Uterus (tissue), 4 donors: ENCODE results near the gene AMBRA1. TPM values are rescaled to one million over a fixed set of nuclear protein-coding genes. Genes with fewer than 3 reads are reported as not detected.

Experiments
- DNase-seq, 2 donors: peaks; one replicate each; pipeline ENCODE4 v3.0.0-alpha.2; 2019 to 2020
- H3K27ac ChIP-seq, 2 donors: fragments of 200-600 bp; sonication (generic); 1 replicate in 1 of 2; 2 replicates in 1 of 2; pipeline ENCODE4 v1.5.1; 2016 to 2018
- H3K27me3 ChIP-seq, 2 donors: fragments of 200-600 bp; sonication (generic); one replicate each; pipeline ENCODE4 v1.5.1; 2018 to 2019; ENCODE audit warnings: control low read depth in 1 of 2
- H3K36me3 ChIP-seq, 2 donors: fragments of 200-600 bp; sonication (generic); one replicate each; pipeline ENCODE4 v1.5.1; 2019; ENCODE audit warnings: control low read depth in 1 of 2
- H3K4me1 ChIP-seq, 2 donors: fragments of 200-600 bp; sonication (generic); one replicate each; pipeline ENCODE4 v1.5.1; 2018 to 2019; ENCODE audit warnings: control low read depth in 1 of 2
- H3K4me3 ChIP-seq, 2 donors: fragments of 200-600 bp; sonication (generic); 1 replicate in 1 of 2; 2 replicates in 1 of 2; pipeline ENCODE4 v1.5.1; 2018 to 2019; ENCODE audit warnings: mild to moderate bottlenecking in 1 of 2
- H3K9me3 ChIP-seq, 2 donors: fragments of 200-600 bp; sonication (generic); one replicate each; pipeline ENCODE4 v1.5.1; 2019; ENCODE audit warnings: control low read depth in 1 of 2
- CTCF ChIP-seq, 4 experiments: fragments of 200-600 bp in 2 of 4; fragments of 450-650 bp in 2 of 4; sonication (generic) in 2 of 4; IDR thresholded peaks; one replicate each; pipeline ENCODE4 v1.5.1; 2016 to 2019; ENCODE audit warnings: antibody characterized with exemption in 4 of 4, mild to moderate bottlenecking in 2 of 4, moderate library complexity in 1 of 4
- POLR2A ChIP-seq, 2 donors: fragments of 450-650 bp; IDR thresholded peaks; one replicate each; pipeline ENCODE4 v1.6.1; 2016; ENCODE audit warnings: antibody characterized with exemption in 2 of 2, mild to moderate bottlenecking in 1 of 2, moderate library complexity in 1 of 2
- intact Hi-C: fragments of 100-400 bp; cut with DNase I; formaldehyde crosslinking; loops from one replicate; pipeline ENCODE4 v1.15.1; 2023; ENCODE audit warnings: low total_unique reads
- total RNA-seq, 4 donors: library from RNA; depleted of rRNA in 3 of 4; stranded (reverse); fragments of >200 nt in 3 of 4; gene quantifications; one replicate each; pipeline versions ENCODE4 v1.1.0 to v1.2.4, GENCODE V29; 2014 to 2023
- donor health status: DM: yes; HTN: yes; CAD: no.

AMBRA1 gene
- total RNA-seq, 4 donors from 2014 or later = 22.6 to 55.3 (median 41.4) TPM

GRCh38 chr11:46633291-46634217 lies 39.7 kb upstream of the AMBRA1 start:
- H3K9me3 ChIP-seq = no peaks in the 10 kb centered on the region
- H3K4me1 ChIP-seq = no peaks in the 10 kb centered on the region
- intact Hi-C loops = no loop called here
- no peak overlapping the region for H3K27ac ChIP-seq
- H3K27me3 ChIP-seq = no peaks in the 10 kb centered on the region
- TF ChIP-seq POLR2A (IDR thresholded peaks at IDR 0.05) (no peak), CTCF (IDR thresholded peaks at IDR 0.05) (no peak)
- H3K36me3 ChIP-seq = no peaks in the 10 kb centered on the region
- no peak for DNase-seq
- no peak overlapping the region for H3K4me3 ChIP-seq

GRCh38 chr11:46632502-46632901 lies 38.7 kb upstream of the AMBRA1 start:
- Histone ChIP-seq H3K4me3 (no peak overlapping the region), H3K9me3 (no peaks in the 10 kb centered on the region), H3K4me1 (no peaks in the 10 kb centered on the region), H3K27ac (no peak overlapping the region), H3K36me3 (no peaks in the 10 kb centered on the region), H3K27me3 (no peaks in the 10 kb centered on the region)
- TF ChIP-seq POLR2A (IDR thresholded peaks at IDR 0.05) (no peak), CTCF (IDR thresholded peaks at IDR 0.05) (no peak)
- DNase-seq = no peak
- intact Hi-C loops = no loop called here

GRCh38 chr11:46631676-46632075 lies 37.9 kb upstream of the AMBRA1 start:
- H3K4me1 ChIP-seq = no peaks in the 10 kb centered on the region
- H3K27me3 ChIP-seq = no peaks in the 10 kb centered on the region
- no peaks in the 10 kb centered on the region for H3K36me3 ChIP-seq
- H3K27ac ChIP-seq = no peak overlapping the region
- no peak overlapping the region for H3K4me3 ChIP-seq
- intact Hi-C loops = no loop called here
- H3K9me3 ChIP-seq = no peaks in the 10 kb centered on the region
- DNase-seq = no peak
- no peak for TF ChIP-seq CTCF (IDR thresholded peaks at IDR 0.05)
- TF ChIP-seq POLR2A (IDR thresholded peaks at IDR 0.05) = no peak

GRCh38 chr11:46630237-46630636 lies 36.4 kb upstream of the AMBRA1 start:
- no peaks in the 10 kb centered on the region for H3K9me3 ChIP-seq
- no peaks in the 10 kb centered on the region for H3K36me3 ChIP-seq
- H3K4me3 ChIP-seq = no peak overlapping the region
- intact Hi-C loops = no loop called here
- no peak for TF ChIP-seq POLR2A (IDR thresholded peaks at IDR 0.05)
- no peak for TF ChIP-seq CTCF (IDR thresholded peaks at IDR 0.05)
- no peaks in the 10 kb centered on the region for H3K4me1 ChIP-seq
- H3K27ac ChIP-seq = no peak overlapping the region
- no peak for DNase-seq
- H3K27me3 ChIP-seq = no peaks in the 10 kb centered on the region

GRCh38 chr11:46628961-46629360 lies 35.1 kb upstream of the AMBRA1 start:
- no peak overlapping the region for H3K4me3 ChIP-seq
- DNase-seq = no peak
- H3K27me3 ChIP-seq = no peaks in the 10 kb centered on the region
- intact Hi-C loops = no loop called here
- no peak overlapping the region for H3K27ac ChIP-seq
- H3K9me3 ChIP-seq = no peaks in the 10 kb centered on the region
- TF ChIP-seq CTCF (IDR thresholded peaks at IDR 0.05) (no peak), POLR2A (IDR thresholded peaks at IDR 0.05) (no peak)
- H3K4me1 ChIP-seq = no peaks in the 10 kb centered on the region
- no peaks in the 10 kb centered on the region for H3K36me3 ChIP-seq
